Type B pancreatic cell (in vitro differentiated cells): Measurements from ENCODE around the gene PPM1L. TPM values are rescaled to one million over a fixed set of nuclear protein-coding genes. Genes with fewer than 3 reads are reported as not detected.

Experiments
- DNase-seq: peaks from one replicate; pipeline ENCODE4 v3.0.0; 2021; ENCODE audit warnings: mixed read lengths; ENCODE audit not compliant: unreplicated experiment; ENCODE audit errors: extremely low spot score
- H3K27ac Mint-ChIP-seq: 2 replicates; pipeline ENCODE4 v1.8.0; 2021; ENCODE audit warnings: mild to moderate bottlenecking, mixed read lengths
- H3K27me3 Mint-ChIP-seq: 2 replicates; pipeline ENCODE4 v1.8.0; 2021; ENCODE audit warnings: mixed read lengths
- H3K36me3 Mint-ChIP-seq: 2 replicates; pipeline ENCODE4 v1.8.0; 2021; ENCODE audit warnings: mixed read lengths
- H3K4me1 Mint-ChIP-seq: one replicate; pipeline ENCODE4 v1.8.0; 2021; ENCODE audit warnings: mixed read lengths; ENCODE audit not compliant: unreplicated experiment
- H3K4me3 Mint-ChIP-seq: 2 replicates; pipeline ENCODE4 v1.8.0; 2021; ENCODE audit warnings: mild to moderate bottlenecking, mixed read lengths
- H3K9me3 Mint-ChIP-seq: 2 replicates; pipeline ENCODE4 v1.8.0; 2021; ENCODE audit warnings: mixed read lengths
- total RNA-seq: library from RNA; stranded (reverse); gene quantifications from 2 replicates; pipeline ENCODE4 v1.2.1, GENCODE V29; 2021; ENCODE audit warnings: low replicate concordance
- TF ChIP-seq, protein P1 (sequence below): fragments of 200-600 bp; sonication (generic); conservative IDR thresholded peaks from 2 replicates; pipeline ENCODE4 v1.5.0; 2021; ENCODE audit warnings: antibody characterized with exemption, mild to moderate bottlenecking

PPM1L gene
- total RNA-seq, 1 donor from 2014 or later: 29.4 TPM

- H3K27me3 Mint-ChIP-seq: no peaks in the 10 kb centered on the region
- H3K4me1 Mint-ChIP-seq: peaks cover 21% of the 10 kb centered on the region
- H3K4me3 Mint-ChIP-seq: no peak overlapping the region
- H3K36me3 Mint-ChIP-seq: peaks cover 11% of the 10 kb centered on the region
- TF ChIP-seq, protein P1, sequence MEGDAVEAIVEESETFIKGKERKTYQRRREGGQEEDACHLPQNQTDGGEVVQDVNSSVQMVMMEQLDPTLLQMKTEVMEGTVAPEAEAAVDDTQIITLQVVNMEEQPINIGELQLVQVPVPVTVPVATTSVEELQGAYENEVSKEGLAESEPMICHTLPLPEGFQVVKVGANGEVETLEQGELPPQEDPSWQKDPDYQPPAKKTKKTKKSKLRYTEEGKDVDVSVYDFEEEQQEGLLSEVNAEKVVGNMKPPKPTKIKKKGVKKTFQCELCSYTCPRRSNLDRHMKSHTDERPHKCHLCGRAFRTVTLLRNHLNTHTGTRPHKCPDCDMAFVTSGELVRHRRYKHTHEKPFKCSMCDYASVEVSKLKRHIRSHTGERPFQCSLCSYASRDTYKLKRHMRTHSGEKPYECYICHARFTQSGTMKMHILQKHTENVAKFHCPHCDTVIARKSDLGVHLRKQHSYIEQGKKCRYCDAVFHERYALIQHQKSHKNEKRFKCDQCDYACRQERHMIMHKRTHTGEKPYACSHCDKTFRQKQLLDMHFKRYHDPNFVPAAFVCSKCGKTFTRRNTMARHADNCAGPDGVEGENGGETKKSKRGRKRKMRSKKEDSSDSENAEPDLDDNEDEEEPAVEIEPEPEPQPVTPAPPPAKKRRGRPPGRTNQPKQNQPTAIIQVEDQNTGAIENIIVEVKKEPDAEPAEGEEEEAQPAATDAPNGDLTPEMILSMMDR: no peak
- H3K9me3 Mint-ChIP-seq: peaks cover 8% of the 10 kb centered on the region
- no peak for DNase-seq
- no peak overlapping the region for H3K27ac Mint-ChIP-seq
Observed at GRCh38 chr3:161043336-161044035, 287.5 kb downstream of the PPM1L start.

GRCh38 chr3:161049683-161050248 is 293.7 kb downstream of the PPM1L start:
- DNase-seq: no peak
- Mint-ChIP-seq H3K36me3 (peaks cover 5% of the 10 kb centered on the region), H3K27ac (no peak overlapping the region), H3K27me3 (no peaks in the 10 kb centered on the region), H3K4me1 (no peaks in the 10 kb centered on the region), H3K4me3 (no peak overlapping the region), H3K9me3 (no peaks in the 10 kb centered on the region)
- TF ChIP-seq, protein P1: no peak

DNA sequence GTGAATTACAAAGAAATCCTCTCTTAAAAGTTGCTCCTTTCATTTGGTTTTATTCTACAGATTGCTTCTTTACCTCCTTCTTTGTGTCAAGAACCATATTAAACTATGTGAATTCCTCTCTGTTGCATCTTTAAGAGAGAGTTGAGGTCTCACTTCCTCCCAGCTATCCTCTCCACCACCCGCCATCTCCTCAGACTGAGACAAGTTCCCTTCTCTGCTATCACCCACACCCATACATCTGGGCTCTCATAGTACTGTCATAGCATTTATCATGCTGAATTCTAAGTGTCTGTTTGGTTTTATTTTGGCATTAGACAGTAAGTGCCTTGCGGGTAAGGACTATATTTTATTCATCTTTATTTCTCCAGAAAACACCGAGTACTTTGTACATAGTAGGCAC is 294.9 kb downstream of the PPM1L start:
- TF ChIP-seq, protein P1: no peak
- Mint-ChIP-seq H3K4me3 (no peak overlapping the region), H3K27me3 (no peaks in the 10 kb centered on the region), H3K9me3 (no peaks in the 10 kb centered on the region), H3K36me3 (no peaks in the 10 kb centered on the region), H3K27ac (no peak overlapping the region), H3K4me1 (no peaks in the 10 kb centered on the region)
- no peak for DNase-seq

DNA sequence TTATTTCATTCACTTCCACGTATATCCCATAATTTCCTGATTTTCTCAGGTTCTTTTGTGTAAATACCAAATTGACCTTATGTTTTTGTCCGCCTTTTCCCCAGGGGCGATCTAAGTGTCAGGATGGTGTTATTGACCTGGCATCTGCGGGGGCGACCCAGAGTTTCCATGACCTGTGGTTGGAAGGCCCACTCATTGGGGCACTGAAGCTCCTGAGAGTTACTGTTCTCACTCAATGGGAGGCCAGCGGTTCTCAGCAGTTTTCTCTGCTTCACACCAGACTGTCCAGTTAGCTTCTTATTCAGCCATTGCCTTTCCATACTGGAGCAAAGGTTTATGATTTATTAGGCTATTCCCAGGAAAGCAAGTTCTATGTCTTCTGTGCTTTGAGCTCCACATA is 295.8 kb downstream of the PPM1L start:
- Mint-ChIP-seq H3K9me3 (no peaks in the 10 kb centered on the region), H3K27ac (no peak overlapping the region), H3K27me3 (no peaks in the 10 kb centered on the region), H3K4me1 (no peaks in the 10 kb centered on the region), H3K4me3 (no peak overlapping the region), H3K36me3 (no peaks in the 10 kb centered on the region)
- TF ChIP-seq, protein P1: no peak
- DNase-seq: no peak

DNA sequence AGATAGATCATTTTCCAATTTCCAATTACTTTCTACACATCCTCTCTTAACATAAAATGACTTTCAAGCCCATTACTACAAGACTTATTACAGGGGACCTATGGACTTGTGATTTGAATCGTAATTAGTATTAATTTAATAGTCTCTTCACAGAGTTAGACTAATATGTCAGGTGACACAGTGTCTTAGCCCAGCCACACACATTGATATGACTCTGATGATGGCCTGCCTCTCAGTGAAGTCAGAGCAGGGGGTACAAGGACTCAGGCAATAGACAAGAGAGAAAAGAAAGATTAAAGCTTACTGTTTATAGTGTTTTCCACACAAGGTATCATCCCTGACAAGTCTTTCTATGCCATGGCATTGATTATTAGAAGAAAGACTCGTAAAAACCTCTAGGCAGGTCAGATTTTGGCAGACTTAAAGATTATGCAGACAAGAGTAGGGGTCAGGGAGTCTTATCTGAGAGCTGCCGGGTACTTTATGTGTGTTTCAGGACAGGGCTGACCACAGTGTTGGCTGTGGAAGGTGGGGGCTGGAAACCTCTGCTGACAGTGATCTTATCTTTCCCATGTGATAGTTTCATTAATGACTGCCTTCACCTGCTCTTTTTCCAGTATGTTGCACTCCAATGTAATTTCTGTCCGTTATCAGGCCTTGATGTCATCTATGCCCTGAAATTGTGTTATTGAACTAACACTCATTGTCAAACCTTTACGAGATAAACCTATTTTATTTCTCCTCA is 299.0 kb downstream of the PPM1L start:
- Mint-ChIP-seq H3K4me3 (no peak overlapping the region), H3K27ac (no peak overlapping the region), H3K4me1 (no peaks in the 10 kb centered on the region), H3K9me3 (no peaks in the 10 kb centered on the region), H3K36me3 (no peaks in the 10 kb centered on the region), H3K27me3 (no peaks in the 10 kb centered on the region)
- TF ChIP-seq, protein P1: no peak
- DNase-seq: no peak
